ENCODE results near the gene ERICH2. TPM values are rescaled to one million over a fixed set of nuclear protein-coding genes. Genes with fewer than 3 reads are reported as not detected.

ERICH2 gene
- total RNA-seq, 2 donors from 2014 or later: not detected

DNA sequence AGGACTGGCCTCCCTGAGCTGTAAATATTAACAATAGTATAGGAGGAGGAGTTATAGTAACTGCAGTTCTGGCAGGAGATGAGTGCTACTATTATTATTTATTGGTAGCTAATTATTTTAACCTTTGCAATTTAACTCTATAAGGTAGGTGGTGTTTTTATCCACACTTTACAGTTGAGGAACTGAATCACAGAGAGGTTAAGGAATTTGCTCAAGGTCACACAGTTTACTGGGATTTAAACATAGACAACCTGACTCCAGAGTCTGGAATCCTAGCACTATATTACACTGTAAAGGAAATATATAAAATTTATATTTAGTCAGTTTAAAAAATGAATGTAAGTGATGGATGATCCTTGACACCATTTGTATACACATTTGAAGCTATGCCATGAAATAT is 2.1 kb downstream of the ERICH2 start:
- Histone ChIP-seq H3K4me3 (no peak overlapping the region), H3K9me3 (no peaks in the 10 kb centered on the region), H3K36me3 (no peaks in the 10 kb centered on the region), H3K4me1 (ENCODE audit: control insufficient read depth in 1 of 2, low read depth in 2 of 2) (peaks cover 0 to 17% of the 10 kb centered on the region in 2 donors), H3K27me3 (replicated peaks; ENCODE audit: insufficient read depth) (no peaks in the 10 kb centered on the region), H3K27ac (no peak overlapping the region)
- TF ChIP-seq, protein P1, sequence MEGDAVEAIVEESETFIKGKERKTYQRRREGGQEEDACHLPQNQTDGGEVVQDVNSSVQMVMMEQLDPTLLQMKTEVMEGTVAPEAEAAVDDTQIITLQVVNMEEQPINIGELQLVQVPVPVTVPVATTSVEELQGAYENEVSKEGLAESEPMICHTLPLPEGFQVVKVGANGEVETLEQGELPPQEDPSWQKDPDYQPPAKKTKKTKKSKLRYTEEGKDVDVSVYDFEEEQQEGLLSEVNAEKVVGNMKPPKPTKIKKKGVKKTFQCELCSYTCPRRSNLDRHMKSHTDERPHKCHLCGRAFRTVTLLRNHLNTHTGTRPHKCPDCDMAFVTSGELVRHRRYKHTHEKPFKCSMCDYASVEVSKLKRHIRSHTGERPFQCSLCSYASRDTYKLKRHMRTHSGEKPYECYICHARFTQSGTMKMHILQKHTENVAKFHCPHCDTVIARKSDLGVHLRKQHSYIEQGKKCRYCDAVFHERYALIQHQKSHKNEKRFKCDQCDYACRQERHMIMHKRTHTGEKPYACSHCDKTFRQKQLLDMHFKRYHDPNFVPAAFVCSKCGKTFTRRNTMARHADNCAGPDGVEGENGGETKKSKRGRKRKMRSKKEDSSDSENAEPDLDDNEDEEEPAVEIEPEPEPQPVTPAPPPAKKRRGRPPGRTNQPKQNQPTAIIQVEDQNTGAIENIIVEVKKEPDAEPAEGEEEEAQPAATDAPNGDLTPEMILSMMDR (IDR thresholded peaks at IDR 0.05): no peak
- ATAC-seq (ENCODE audit: insufficient number of reproducible peaks, low FRiP score, low read depth): no peak
- DNase-seq (ENCODE audit: low spot score): no peak

DNA sequence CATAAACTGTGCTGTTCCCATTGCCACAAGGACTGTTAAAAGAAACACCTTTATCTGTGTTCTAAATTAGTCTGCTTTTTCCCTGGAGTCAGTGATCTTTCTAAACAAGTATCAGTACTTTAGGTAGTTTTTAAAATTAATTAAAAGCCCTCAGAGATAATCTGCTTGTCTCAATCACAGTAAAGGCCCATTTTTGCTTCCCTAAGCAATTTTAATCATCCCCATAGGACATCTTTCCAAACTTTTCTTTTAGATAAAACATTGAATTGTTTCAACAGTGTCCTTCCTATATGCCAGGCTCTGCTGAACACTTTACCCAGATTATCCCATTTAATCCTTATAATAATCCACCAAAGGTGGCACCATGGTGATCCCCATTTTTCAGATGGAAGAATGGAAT is 3.9 kb downstream of the ERICH2 start:
- no peak overlapping the region for H3K4me3 ChIP-seq
- peaks cover 0 to 17% of the 10 kb centered on the region in 2 donors for H3K4me1 ChIP-seq (ENCODE audit: control insufficient read depth in 1 of 2, low read depth in 2 of 2)
- no peaks in the 10 kb centered on the region for H3K9me3 ChIP-seq
- TF ChIP-seq, protein P1 (IDR thresholded peaks at IDR 0.05): no peak
- H3K27me3 ChIP-seq (replicated peaks; ENCODE audit: insufficient read depth): no peaks in the 10 kb centered on the region
- DNase-seq (ENCODE audit: low spot score) (no peak), ATAC-seq (ENCODE audit: insufficient number of reproducible peaks, low FRiP score, low read depth) (no peak)
- H3K27ac ChIP-seq: no peak overlapping the region
- H3K36me3 ChIP-seq: no peaks in the 10 kb centered on the region

- TF ChIP-seq, protein P1 (IDR thresholded peaks at IDR 0.05): no peak
- no peak overlapping the region for H3K4me3 ChIP-seq
- ATAC-seq (ENCODE audit: insufficient number of reproducible peaks, low FRiP score, low read depth): no peak
Measured at GRCh38 chr2:170778900-170779299, 8.7 kb downstream of the ERICH2 start.

DNA sequence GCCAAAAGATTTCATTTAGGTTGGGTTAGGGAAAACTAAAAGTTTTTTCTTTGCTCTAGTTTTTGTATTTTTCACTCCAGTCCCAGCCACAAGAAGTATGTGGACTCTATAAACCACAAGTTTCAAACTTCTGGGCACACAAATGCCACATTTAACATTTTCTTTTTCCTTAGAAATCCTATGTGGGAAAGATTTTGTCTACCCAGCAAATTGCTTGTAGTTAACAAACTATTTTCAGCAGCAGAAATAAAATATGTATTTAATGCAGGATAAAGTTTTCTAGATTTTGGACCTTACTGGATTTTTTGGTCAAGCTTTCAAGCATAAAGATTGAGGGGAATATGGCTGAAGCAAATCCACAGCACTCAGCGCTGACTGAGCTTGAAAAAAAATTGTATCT is 9.1 kb downstream of the ERICH2 start:
- TF ChIP-seq, protein P1 (IDR thresholded peaks at IDR 0.05): no peak
- Histone ChIP-seq H3K4me3 (no peak overlapping the region), H3K36me3 (no peaks in the 10 kb centered on the region), H3K27me3 (replicated peaks; ENCODE audit: insufficient read depth) (no peaks in the 10 kb centered on the region), H3K9me3 (no peaks in the 10 kb centered on the region), H3K4me1 (ENCODE audit: control insufficient read depth in 1 of 2, low read depth in 2 of 2) (no peaks in the 10 kb centered on the region), H3K27ac (no peak overlapping the region)
- ATAC-seq (ENCODE audit: insufficient number of reproducible peaks, low FRiP score, low read depth): no peak
- DNase-seq (ENCODE audit: low spot score): no peak

More at GRCh38 chr2:170778900-170779299, 8.7 kb downstream of the ERICH2 start:
- H3K27ac ChIP-seq: no peak overlapping the region
- no peaks in the 10 kb centered on the region for H3K27me3 ChIP-seq (replicated peaks; ENCODE audit: insufficient read depth)
- H3K36me3 ChIP-seq: no peaks in the 10 kb centered on the region
- no peak for DNase-seq (ENCODE audit: low spot score)
- no peaks in the 10 kb centered on the region for H3K9me3 ChIP-seq
- H3K4me1 ChIP-seq (ENCODE audit: control insufficient read depth in 1 of 2, low read depth in 2 of 2): no peaks in the 10 kb centered on the region

DNA sequence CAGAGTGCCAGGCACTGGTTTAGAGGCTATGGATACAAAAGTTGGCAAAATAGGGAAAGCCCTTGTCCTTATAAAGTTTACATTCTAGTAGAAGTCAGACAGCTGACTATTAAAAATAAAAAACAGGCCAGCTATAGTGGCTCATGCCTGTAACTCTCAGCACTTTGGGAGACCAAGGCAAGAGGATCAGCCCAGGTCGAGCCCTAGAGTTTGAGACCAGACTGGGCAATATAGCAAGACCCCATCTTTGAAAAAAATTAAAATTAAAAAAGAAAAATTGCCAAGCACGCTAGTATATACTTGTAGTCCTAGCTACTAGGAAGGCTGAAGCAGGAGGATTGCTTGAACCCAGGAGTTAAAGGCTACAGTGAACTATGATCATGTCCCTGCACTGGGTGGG is 12.5 kb downstream of the ERICH2 start:
- Histone ChIP-seq H3K27me3 (replicated peaks; ENCODE audit: insufficient read depth) (no peaks in the 10 kb centered on the region), H3K4me3 (no peak overlapping the region), H3K36me3 (no peaks in the 10 kb centered on the region), H3K9me3 (no peaks in the 10 kb centered on the region), H3K27ac (no peak overlapping the region), H3K4me1 (ENCODE audit: control insufficient read depth in 1 of 2, low read depth in 2 of 2) (no peaks in the 10 kb centered on the region)
- TF ChIP-seq, protein P1 (IDR thresholded peaks at IDR 0.05): no peak
- ATAC-seq (ENCODE audit: insufficient number of reproducible peaks, low FRiP score, low read depth) (no peak), DNase-seq (ENCODE audit: low spot score) (no peak)
